Dedifferentiated amniotic fluid mesenchymal stem cell (primary cell): Measurements from ENCODE around the gene ARHGAP42.
A peak's percentile ranks its signal among the peaks of the same experiment; 100 is the strongest.

Experiments
- DNase-seq: peaks from one replicate; pipeline ENCODE4 v3.0.0-alpha.2; 2016; ENCODE audit errors: extremely low spot score

ARHGAP42 gene

DNA sequence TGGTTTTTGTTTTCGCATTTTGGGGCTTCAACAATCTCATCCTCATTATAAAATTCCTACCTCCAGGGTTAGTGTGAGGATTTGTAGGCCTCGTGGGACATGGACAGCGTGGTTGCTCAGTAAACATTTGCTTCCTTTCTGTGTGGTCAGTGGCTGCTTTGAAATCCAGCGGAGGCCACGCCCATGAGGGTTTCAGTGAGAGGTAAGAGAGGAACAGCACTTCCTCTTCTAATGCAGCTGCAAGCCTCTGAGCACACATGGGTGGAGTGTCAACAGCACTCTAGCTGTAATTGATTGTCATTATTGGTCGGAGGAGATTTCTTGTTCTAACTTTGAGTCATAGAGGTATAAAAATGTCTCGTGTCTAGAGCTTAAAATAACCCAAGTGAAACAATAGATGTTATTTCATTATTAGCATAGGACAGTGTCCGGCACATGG is 6.0 kb upstream of the ARHGAP42 start:
- no peak for DNase-seq

DNA sequence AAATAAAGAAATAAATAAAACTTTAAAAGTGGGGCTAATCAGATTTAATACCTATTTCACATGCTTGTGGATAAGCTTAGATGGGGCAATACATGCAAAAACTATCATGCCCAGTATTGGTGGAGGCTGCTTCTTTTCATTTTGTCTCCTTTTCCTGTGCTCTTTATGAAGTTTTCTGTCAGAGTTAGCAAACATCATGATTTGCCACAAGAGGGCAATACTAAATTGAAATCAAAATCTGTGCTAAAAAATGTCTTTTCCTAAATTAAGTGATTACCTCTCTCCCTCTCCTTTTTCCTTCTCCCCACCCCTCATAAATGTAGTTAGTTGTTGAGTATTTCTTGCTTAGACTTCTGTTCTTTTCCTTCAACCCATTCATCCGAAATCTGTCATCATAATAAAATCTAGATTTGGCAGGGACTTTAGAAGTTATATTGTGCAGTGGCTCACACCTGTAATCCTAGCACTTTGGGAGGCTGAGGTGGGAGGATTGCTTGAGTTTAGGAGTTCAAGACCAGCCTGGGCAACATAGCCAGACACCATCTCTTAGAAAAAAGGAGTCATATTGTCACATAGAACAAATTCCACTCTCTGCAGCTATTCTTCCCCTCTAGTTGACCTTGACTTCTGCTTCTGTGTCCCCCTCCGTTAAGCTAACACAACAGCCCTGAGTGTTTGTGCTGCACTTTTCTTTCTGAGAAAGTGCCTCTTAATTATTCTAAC is 4.7 kb upstream of the ARHGAP42 start:
- peak; percentile 62 for DNase-seq

DNA sequence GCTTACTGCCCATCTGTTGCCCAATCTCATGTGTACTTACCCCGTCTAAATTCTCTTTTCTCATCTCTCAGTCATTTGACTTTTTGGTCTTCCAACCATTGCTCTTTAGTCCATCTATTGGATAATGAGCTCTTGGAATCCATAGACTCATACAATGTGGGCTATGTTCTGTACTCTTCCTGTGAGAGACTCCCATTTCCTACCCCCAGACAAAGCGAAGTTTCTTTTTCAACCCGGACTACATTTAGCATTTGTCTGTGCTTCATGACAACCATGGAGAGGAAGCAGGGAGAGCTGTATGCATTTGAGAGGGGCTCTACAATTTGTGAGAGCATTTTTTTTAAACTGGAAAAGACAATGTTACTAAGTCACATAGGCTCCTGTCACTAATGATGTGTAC is 4.0 kb upstream of the ARHGAP42 start:
- DNase-seq, result no peak

DNA sequence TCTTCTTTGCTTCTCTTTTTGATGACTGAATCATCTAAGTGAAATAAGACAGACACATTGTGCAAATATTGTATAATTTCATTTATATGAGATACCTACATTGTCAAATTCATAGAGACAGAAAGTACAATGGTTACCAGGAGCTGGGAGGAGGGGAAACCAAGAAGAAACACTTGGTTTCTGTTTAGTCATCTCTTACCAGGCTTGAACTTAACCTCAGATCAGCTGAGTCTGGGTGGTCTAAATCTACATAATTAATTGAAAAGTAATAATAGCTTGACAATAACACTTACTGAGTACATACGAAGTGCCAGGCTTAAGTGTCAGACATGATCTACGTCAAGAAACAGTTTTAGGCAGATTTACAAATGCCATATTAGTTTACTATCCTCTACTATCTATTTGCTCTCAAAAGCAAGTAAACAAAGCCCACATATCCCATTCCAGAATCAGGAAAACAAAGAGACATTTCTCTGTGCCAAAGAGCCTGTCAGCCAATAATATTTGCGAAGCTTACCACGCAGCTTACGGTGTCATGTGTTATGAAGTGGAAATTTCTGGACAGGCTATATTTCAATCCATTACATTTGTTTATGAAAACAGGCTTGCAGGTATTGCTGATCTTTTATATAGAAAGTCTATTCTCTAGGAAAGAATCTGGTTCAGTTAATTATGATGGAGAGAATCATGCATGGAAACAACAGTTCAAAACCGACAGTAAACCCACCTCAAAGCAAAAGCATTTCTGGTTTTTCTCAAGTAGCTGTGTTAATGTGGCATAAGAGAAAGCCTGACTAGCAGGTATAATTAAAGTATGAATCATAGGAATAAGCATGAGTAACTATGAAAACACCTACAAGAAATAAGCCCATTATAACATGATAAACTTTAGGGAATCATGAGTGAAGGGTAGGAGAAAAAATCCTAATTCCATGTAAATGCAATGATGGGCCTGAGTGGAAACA is 2.7 kb upstream of the ARHGAP42 start:
- no peak for DNase-seq

DNA sequence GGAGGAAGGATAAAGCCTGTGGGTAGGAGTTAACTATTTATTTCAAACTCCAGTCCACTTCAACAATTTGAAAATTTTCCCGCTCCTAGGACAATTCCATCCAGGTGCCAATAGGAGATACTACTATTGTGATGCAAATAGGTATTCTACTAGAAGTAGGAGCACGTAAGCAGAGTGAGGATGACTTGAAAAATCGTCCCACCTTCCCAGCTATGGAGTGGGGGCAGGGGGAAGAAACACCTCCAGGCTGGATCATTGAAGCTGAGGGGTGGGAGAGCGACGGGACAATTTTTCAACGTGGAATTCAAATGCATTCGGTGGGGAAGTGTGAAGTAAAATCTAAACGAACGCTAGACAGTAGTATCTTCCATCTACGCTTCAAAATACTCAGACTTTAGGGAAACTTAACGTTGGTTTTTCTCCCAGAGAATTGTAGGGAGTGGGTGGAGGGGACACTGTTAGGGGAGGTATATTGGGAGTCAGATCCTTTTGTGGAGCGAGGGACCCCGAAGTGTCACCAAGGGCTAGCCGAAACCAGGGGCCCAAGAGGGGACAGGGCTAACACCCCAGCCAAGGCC is 523 bp upstream of the ARHGAP42 start:
- no peak for DNase-seq

DNA sequence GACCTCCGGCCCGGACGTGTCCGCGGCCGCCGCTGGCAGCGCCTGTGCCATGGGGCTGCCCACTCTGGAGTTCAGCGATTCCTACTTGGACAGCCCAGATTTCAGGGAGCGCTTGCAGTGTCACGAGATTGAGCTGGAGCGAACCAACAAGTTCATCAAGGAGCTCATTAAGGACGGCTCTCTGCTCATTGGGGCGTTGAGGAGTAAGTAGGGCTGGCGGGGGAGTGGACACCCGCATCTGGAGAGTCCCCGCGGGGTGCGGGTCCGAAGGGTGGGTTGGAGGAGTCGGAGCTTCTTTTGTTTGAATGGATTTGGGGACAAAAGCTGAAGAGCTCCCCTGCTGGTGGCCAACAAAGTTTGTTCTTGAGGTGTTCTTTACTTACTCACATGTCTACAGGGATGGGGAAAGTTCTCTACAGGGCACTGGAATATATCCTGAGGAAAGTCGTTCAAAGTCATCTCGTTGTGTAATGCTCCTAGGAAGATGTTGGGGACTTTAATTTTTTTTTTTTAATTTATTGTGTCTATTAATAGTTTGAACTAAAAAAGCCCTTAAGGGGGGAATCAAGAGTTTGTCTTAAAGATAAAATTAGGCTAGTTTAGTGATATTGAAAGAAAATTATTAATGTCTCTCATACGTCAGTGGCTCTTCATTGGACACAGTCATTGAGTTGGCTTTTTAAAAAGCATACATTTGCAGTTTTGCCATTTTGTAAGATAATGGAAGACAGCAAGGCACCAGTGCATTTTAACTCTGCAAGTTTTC is 725 bp downstream of the ARHGAP42 start:
- peak; percentile 85 for DNase-seq

DNA sequence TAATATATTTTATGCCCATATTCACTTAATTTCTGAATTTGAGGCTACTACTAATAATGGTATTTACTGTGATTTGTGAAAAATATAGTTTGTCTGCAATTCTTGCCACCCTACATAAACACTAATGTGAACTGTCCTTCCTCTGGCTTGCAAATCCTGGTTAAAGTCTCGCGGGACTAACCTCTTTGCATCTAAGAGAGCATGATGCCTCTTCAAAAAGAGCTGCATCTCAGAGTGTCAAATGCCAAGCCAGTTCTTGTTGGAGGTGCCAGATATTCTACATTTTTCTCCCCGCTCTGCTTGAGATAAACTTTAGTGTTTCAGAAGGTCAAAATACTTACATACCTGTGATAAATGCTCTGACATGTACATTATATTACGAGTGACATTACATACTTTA is 2.1 kb downstream of the ARHGAP42 start:
- DNase-seq, result no peak

DNA sequence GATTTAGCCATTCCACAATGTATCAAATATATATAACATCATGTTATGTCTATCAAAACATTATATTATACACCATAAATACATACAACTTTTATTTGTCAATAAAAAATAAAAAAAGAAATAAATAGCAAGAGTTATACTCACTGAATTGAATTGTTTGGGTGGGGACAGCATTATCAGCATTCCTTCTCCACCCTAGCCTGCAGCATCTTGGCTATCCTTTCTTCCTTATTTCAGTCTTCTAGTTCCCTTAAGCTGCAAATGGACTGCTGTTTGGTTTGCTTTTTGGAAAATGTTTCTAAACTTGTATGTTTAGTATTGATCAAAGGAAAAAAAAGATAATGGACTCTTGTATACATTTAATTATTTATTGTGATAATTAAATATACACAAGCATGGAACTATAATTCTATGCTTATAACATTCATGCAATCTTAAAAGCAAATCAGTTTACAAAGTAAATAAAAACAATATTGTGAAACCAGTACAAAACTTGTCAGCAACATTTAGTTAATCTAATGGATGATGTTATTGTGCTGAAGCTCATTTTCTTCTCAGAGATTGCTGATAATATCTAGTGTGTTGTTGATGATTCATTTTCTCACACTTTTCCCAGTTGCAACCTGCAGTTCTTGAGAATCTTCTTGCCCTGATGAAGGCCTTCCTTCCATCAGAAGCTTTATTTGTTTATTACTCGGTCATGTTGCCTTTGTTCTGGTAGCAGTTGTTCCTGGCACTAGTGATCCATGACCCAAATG is 5.0 kb downstream of the ARHGAP42 start:
- peak; percentile 32 for DNase-seq

DNA sequence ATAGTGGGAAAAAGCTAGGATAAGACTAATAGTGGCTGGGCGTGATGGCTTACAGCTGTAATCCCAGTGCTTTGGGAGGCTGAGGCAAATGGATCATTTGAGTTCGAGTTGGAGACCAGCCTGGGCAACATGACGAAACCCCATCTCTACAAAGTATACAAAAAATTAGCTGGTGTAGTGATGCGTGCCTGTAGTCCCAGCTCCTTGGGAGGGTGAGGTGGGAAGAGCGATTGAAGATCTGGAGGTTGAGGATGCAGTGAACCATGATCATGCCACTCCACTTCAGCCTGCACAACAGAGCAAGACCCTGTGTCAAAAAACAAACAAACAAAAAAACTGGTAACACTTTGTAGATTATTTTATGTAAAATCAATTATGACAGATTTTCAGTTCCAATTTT is 8.8 kb downstream of the ARHGAP42 start:
- no peak for DNase-seq

DNA sequence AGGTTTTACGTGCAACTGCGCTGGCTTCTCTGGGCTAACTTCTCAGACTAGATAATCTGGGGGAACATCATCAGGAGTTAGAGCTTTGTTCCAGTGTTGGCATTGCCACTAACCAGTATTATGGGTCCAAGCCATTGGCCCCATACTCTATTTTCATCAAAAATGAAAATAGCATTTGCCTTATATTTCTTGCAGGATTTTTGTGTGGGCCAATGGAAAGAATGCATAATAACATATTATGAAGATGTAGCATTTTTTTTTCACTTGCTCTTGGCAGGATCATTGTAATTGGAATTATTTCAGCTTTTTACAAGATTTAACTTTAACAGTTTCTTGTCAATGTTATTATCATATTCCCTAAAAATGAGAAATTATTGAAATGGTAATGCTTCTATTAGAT is 16.1 kb downstream of the ARHGAP42 start:
- DNase-seq, result no peak

DNA sequence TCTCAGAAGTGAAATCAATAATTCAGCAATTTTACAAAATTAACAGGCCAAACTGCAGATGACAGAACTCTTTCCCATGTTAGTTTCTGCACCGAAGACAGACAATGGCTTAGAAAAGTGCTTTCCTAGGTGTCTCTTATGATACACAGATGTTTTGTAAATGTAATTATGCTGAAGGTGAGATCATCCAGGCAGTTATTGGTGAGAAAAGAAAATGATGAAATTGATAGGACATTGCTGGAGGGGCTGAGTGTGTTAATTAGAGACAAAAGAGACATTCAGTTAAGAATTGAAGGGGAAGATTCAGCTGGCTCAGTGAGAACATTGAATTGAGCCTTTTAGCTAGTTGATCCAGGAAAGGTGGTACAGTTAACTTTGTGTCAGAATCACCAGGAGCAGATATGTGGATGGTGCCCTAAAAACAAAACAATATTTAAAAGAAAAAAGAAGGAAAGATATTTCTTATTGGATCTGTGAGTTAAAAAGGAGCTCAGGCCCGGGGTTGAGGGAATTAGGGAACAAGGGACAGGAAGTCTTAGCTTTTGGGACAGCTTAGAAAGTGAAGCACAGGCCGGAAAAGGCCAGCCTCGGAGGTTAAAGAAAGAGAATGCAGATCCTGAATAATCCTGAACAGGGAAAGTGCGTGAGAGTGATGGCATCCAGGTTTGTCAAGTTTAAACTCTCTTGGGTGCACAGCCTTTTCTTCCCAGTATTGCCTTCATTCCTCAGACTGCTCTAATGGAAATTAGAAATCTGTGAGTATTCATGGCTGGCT is 16.9 kb downstream of the ARHGAP42 start:
- no peak for DNase-seq

DNA sequence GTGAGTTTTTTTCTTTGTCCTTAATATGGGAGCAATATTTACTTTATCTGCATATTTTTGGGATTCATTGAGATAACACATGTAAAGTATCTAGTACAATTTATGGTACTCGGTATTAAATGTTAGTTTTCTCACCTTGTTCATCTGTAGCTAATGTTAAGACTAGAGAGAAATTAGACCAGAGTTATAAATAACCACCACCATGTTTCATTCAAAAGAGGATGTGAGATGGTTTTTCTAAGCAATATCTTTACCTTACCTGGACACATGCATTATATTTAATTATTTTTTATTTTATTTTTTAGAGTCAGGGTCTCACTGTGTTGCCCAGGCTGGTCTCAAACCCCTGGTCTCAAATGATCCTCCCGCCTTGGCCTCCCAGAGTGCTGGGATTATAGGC is 18.4 kb downstream of the ARHGAP42 start:
- no peak for DNase-seq

DNA sequence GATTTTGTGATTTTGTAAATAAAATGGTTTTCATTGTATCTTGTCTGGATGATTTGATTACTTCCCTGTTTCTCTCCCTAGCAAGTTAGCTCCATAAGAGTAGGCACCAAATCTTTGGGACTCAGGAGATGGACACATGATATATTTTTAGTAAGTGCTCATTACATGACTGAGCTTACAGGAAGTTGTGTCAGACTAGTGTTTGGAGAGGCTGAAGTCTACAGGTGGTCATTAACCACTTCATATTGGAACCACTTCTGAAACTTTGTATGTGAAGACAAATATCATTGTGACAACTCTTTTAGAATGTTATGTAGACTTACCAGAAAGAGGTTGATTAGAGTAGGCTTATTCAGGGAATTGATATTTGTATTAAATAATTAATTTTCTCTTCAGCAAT is 19.1 kb downstream of the ARHGAP42 start:
- no peak for DNase-seq

DNA sequence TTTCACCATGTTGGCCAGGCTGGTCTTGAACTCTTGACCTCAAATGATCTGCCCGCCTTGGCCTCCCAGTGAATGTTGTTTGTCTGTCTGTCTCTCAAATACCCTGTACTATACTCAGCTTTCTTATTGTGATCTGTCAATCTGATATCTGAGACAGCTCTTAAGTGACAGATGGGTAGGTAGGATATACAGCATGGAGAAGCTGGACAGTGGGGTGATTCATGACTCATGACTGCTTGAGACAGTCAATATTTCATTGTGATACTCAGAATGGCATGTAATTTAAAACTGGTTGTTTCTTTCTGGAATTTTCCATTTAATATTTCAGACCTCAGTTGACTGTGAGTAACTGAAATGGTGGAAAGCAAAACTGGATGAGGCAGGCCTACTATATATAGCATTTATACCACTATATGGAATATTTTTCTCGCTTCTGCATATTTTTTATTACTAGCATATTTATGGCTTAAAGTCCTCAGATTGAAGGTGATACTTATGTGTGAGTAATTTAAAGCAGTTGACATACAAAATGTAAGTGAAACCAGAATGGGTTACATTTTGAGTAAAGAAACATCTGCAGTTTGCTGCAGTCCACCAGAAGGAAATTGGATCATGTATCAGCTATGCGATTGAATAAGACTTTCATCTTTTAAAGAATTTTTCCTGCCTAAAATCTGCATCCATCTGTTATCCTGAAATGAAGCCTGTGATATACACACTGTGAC is 22.3 kb downstream of the ARHGAP42 start:
- DNase-seq, result peak; percentile 46

DNA sequence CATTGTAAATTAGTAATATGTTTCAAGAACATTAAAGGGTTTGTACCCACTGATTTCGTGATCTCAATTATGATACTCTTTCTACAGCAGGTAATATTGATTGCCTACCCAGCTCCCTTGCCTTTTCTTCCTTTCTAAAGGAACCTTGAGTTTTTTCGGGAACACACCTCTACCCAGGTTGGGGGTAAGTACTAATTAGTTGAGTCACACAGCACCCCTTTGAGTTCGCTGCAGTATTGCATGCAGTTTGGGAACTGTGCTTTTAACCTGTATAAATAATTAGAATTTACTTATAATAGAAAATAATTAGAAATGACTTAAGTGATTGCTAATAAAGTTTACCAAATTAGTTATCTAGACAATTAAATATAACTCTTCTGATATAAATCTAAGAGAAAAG is 24.9 kb downstream of the ARHGAP42 start:
- no peak for DNase-seq

DNA sequence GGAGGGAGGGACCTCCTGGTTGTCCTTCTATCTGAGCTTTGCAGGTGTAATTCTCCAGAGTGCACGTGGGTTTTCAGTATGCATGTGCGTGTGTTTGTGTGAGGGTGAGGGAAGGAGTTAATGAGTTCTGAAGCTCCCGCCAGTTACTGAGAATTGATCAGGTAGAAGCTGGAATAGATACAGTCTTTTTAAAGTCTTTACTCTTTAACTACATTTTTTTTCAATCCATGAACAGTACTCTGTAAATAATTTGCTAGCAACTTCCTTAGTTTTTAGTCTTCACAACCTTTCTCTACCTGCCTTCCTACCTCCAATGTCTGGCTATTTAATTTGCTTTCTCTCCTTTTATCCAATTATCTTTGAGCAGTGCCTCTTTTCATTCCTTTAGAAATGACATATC is 25.5 kb downstream of the ARHGAP42 start:
- DNase-seq, result no peak

DNA sequence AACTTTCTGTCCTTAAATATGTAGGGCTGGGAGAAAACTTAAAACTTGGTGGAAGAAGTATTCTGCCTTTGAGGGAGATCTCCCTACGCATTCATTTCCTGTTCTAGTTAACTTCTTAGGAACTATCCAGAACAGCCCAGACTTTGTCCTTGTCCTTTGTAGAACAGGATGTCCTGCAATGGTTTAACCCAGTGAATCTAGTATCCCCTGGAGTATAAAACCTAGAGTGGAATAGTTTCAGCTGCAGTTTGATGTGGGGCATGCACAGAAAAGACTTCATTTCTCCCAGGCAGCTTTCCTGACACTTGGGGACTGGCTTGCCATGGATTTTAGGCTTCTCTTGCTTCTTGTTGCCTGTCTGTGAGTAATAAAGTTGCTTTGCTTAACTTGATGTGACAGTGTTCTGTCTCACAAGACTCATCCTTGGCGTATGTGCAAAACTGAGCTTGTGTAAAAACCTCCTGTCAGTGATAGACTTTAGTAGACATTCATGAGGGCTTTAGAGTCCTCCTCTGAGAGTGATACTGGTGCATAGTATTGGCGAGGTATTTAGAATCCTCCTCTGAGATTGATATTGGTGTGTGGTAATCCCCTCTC is 28.2 kb downstream of the ARHGAP42 start:
- DNase-seq, result no peak

DNA sequence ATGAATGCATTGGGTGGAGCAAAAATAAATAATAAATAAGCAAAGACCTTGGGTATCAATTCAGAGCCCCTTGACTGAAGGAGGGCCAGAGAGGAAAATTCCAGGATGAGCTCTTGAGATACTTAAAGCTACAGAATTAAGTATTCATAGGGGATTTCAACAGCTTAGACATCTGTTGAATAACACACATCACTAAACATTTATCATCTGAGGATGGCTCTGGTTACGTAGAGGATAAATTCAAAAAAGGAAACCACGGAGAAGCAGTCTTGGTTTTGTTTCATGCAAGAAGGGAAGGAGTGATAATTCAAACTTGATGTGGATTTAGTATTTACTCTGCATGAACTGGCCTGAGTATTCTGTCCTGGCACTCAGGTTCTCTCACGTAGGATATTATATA is 29.8 kb downstream of the ARHGAP42 start:
- DNase-seq, result no peak

DNA sequence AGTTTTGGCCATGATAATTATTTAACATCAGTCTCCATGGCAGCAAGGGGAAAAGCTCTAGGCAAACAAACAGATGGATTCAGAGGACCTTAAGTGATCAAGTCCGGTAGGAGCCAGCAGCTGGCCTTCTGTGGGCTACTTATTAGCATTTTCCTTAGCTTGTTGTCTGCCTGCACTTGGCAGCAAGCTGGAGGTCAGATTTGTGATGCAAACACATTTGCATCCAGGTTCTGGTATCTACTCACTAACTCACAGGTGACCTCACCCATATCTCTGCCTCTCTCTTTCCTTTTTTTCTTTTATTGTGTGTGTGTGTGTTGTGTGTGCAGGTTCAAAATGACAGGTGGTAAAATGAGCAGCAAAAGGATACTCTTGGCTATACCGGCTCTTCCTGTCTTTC is 32.3 kb downstream of the ARHGAP42 start:
- DNase-seq, result no peak
